Neuronal stem cell (in vitro differentiated cells): ENCODE results near the gene DMAP1.

Experiments used
- DNase-seq: peaks from one replicate; pipeline ENCODE4 v3.0.0-alpha.2; 2013; ENCODE audit warnings: low spot score
- H2AFZ ChIP-seq: one replicate; pipeline ENCODE4 v1.6.1; 2013; ENCODE audit warnings: mild to moderate bottlenecking, low read length, inconsistent platforms
- H2AK5ac ChIP-seq: 2 replicates; pipeline ENCODE4 v1.6.1; 2013; ENCODE audit warnings: low read depth, mild to moderate bottlenecking, inconsistent platforms, low read length, moderate library complexity, mixed read lengths
- H2BK120ac ChIP-seq: 2 replicates; pipeline ENCODE4 v1.6.1; 2013; ENCODE audit warnings: low read depth, mild to moderate bottlenecking, inconsistent platforms, low read length, moderate library complexity, mixed read lengths
- H2BK12ac ChIP-seq: one replicate; pipeline ENCODE4 v1.6.1; 2013; ENCODE audit warnings: low read length, inconsistent platforms
- H2BK15ac ChIP-seq: 2 replicates; pipeline ENCODE4 v1.6.1; 2013; ENCODE audit warnings: mild to moderate bottlenecking, low read length, inconsistent platforms, mixed read lengths
- H2BK5ac ChIP-seq: one replicate; pipeline ENCODE4 v1.6.1; 2013; ENCODE audit warnings: inconsistent platforms, mild to moderate bottlenecking, low read length, moderate library complexity
- H3K14ac ChIP-seq: one replicate; pipeline ENCODE4 v1.6.1; 2013; ENCODE audit warnings: low read length, inconsistent platforms
- H3K18ac ChIP-seq: 2 replicates; pipeline ENCODE4 v1.6.1; 2013; ENCODE audit warnings: low read length, inconsistent platforms
- H3K23ac ChIP-seq: 2 replicates; pipeline ENCODE4 v1.6.1; 2013; ENCODE audit warnings: low read depth, mild to moderate bottlenecking, mixed read lengths, low read length, inconsistent platforms; ENCODE audit not compliant: poor library complexity
- H3K27ac ChIP-seq: replicated peaks from 3 replicates; pipeline ENCODE4 v1.5.1; 2013; ENCODE audit warnings: low read length, inconsistent platforms
- H3K27me3 ChIP-seq, 3 experiments: 2 replicates each; pipeline ENCODE4 v1.6.1; 2013; ENCODE audit warnings: low read length in 3 of 3, mild to moderate bottlenecking in 2 of 3, inconsistent platforms in 1 of 3, low read depth in 1 of 3, mixed read lengths in 1 of 3, moderate library complexity in 1 of 3; ENCODE audit not compliant: control insufficient read depth in 3 of 3, insufficient read depth in 3 of 3
- H3K36me3 ChIP-seq, 2 donors: replicated peaks in 1 of 2; 2 replicates each; pipeline ENCODE4 v1.6.1; 2013; ENCODE audit warnings: low read length in 2 of 2; ENCODE audit not compliant: control insufficient read depth in 2 of 2, insufficient read depth in 2 of 2
- H3K4ac ChIP-seq: 2 replicates; pipeline ENCODE4 v1.6.1; 2013; ENCODE audit warnings: inconsistent platforms, mild to moderate bottlenecking, low read length, moderate library complexity
- H3K4me1 ChIP-seq, 2 donors: 1 replicate in 1 of 2; 2 replicates in 1 of 2; pipeline ENCODE4 v1.6.1; 2013; ENCODE audit warnings: low read length in 2 of 2, low read depth in 1 of 2; ENCODE audit not compliant: control insufficient read depth in 2 of 2, insufficient read depth in 1 of 2
- H3K4me2 ChIP-seq: one replicate; pipeline ENCODE4 v1.6.1; 2013; ENCODE audit warnings: mild to moderate bottlenecking, low read length, inconsistent platforms; ENCODE audit not compliant: insufficient read depth, poor library complexity, severe bottlenecking
- H3K4me3 ChIP-seq, 2 donors: 2 replicates each; pipeline ENCODE4 v1.5.1; 2013; ENCODE audit warnings: low read length in 2 of 2, mild to moderate bottlenecking in 2 of 2, inconsistent platforms in 1 of 2, moderate library complexity in 1 of 2
- H3K79me1 ChIP-seq: one replicate; pipeline ENCODE4 v1.6.1; 2013; ENCODE audit warnings: low read depth, mild to moderate bottlenecking, inconsistent platforms, low read length, moderate library complexity
- H3K9ac ChIP-seq: one replicate; pipeline ENCODE4 v1.6.1; 2013; ENCODE audit warnings: mild to moderate bottlenecking, low read depth, low read length, inconsistent platforms; ENCODE audit not compliant: poor library complexity
- H3K9me3 ChIP-seq, 2 donors: replicated peaks in 1 of 2; 2 replicates each; pipeline versions ENCODE3 to v1.6.1; 2013; ENCODE audit warnings: low read length in 2 of 2, mild to moderate bottlenecking in 2 of 2, inconsistent platforms in 1 of 2, low read depth in 1 of 2, mixed read lengths in 1 of 2, moderate library complexity in 1 of 2; ENCODE audit not compliant: control insufficient read depth in 2 of 2, insufficient read depth in 1 of 2
- H4K8ac ChIP-seq: one replicate; pipeline ENCODE4 v1.6.1; 2013; ENCODE audit warnings: low read depth, mild to moderate bottlenecking, inconsistent platforms, low read length, moderate library complexity
- H4K91ac ChIP-seq: one replicate; pipeline ENCODE4 v1.6.1; 2013; ENCODE audit warnings: low read length, low read depth, mild to moderate bottlenecking, inconsistent platforms; ENCODE audit not compliant: poor library complexity
- WGBS, 2 donors: extraction: QIAGEN DNeasy Blood & Tissue Kit; methylation state at CpG; one replicate each; pipeline ENCODE4 v1.1.7; 2013; ENCODE audit warnings: missing lambda C conversion rate in 2 of 2, mixed read lengths in 1 of 2; ENCODE audit not compliant: insufficient read length in 2 of 2, insufficient replicate concordance in 1 of 2; ENCODE audit errors: extremely low coverage in 2 of 2; 5-methylcytosine and 5-hydroxymethylcytosine counted together

The DMAP1 gene

GRCh38 chr1:44243782-44244495 is 30.7 kb downstream of the DMAP1 start:
- Histone ChIP-seq H3K9me3 (no peaks in the 10 kb centered on the region), H3K4ac (no peak overlapping the region), H3K4me3 (no peak overlapping the region), H3K36me3 (peaks cover 3 to 28% of the 10 kb centered on the region in 2 donors), H2BK120ac (no peak overlapping the region), H3K23ac (peak overlapping the region; percentile 12), H3K27ac (no peak overlapping the region), H2BK5ac (no peak overlapping the region), H4K8ac (no peak overlapping the region), H2BK12ac (no peak overlapping the region), H3K4me1 (peaks cover 30 to 57% of the 10 kb centered on the region in 2 donors), H3K27me3 (no peaks in the 10 kb centered on the region), H2BK15ac (no peak overlapping the region), H3K14ac (no peak overlapping the region), H3K4me2 (no peak overlapping the region), H3K18ac (peak overlapping the region; percentile 39), H3K9ac (no peak overlapping the region), H3K79me1 (peaks cover 6% of the 10 kb centered on the region), H2AK5ac (peak overlapping the region; percentile 23), H4K91ac (no peak overlapping the region), H2AFZ (no peak overlapping the region)
- WGBS, 2 donors: no CpG with 5 or more reads among the region's 7 CpGs
- no peak for DNase-seq

- H3K23ac ChIP-seq: no peak overlapping the region
- no peak overlapping the region for H2BK120ac ChIP-seq
- H3K4me2 ChIP-seq: no peak overlapping the region
- no peak overlapping the region for H3K27ac ChIP-seq
- H3K36me3 ChIP-seq: peaks cover 3 to 28% of the 10 kb centered on the region in 2 donors
- H3K14ac ChIP-seq: no peak overlapping the region
- WGBS, 2 donors: no CpG with 5 or more reads among the region's 9 CpGs
- H2AFZ ChIP-seq: no peak overlapping the region
- no peak overlapping the region for H3K4ac ChIP-seq
- H2BK15ac ChIP-seq: no peak overlapping the region
- H3K9ac ChIP-seq: no peak overlapping the region
- no peak overlapping the region for H3K4me3 ChIP-seq
- H2BK5ac ChIP-seq: no peak overlapping the region
- H4K91ac ChIP-seq: no peak overlapping the region
- peak overlapping the region; percentile 30 for H3K18ac ChIP-seq
- H3K79me1 ChIP-seq: peaks cover 6% of the 10 kb centered on the region
- H4K8ac ChIP-seq: no peak overlapping the region
- peaks cover 20 to 52% of the 10 kb centered on the region in 2 donors for H3K4me1 ChIP-seq
- DNase-seq: no peak
- no peaks in the 10 kb centered on the region for H3K9me3 ChIP-seq
- no peaks in the 10 kb centered on the region for H3K27me3 ChIP-seq
- H2BK12ac ChIP-seq: no peak overlapping the region
- H2AK5ac ChIP-seq: no peak overlapping the region
Observed at GRCh38 chr1:44244986-44245385, 31.7 kb downstream of the DMAP1 start.

GRCh38 chr1:44246806-44247205 is 33.5 kb downstream of the DMAP1 start:
- Histone ChIP-seq H2BK12ac (no peak overlapping the region), H3K4me3 (no peak overlapping the region), H2BK120ac (no peak overlapping the region), H3K36me3 (peaks cover 3 to 28% of the 10 kb centered on the region in 2 donors), H2AK5ac (no peak overlapping the region), H3K23ac (no peak overlapping the region), H3K18ac (no peak overlapping the region), H3K27me3 (no peaks in the 10 kb centered on the region), H3K14ac (no peak overlapping the region), H4K91ac (no peak overlapping the region), H4K8ac (no peak overlapping the region), H2BK5ac (no peak overlapping the region), H2BK15ac (no peak overlapping the region), H3K27ac (no peak overlapping the region), H2AFZ (no peak overlapping the region), H3K9me3 (no peaks in the 10 kb centered on the region), H3K4ac (no peak overlapping the region), H3K79me1 (peaks cover 9% of the 10 kb centered on the region), H3K9ac (no peak overlapping the region), H3K4me1 (peaks cover 2 to 36% of the 10 kb centered on the region in 2 donors), H3K4me2 (no peak overlapping the region)
- WGBS, 2 donors: no CpG with 5 or more reads among the region's 2 CpGs
- DNase-seq: no peak

- no peak overlapping the region for H3K18ac ChIP-seq
- H2AFZ ChIP-seq: no peak overlapping the region
- H3K79me1 ChIP-seq: peaks cover 5% of the 10 kb centered on the region
- no peak overlapping the region for H3K9ac ChIP-seq
- peaks cover 0 to 14% of the 10 kb centered on the region in 2 donors for H3K4me1 ChIP-seq
- WGBS, 2 donors: no CpG with 5 or more reads among the region's 7 CpGs
- no peak overlapping the region for H3K4me3 ChIP-seq
- no peak overlapping the region for H3K27ac ChIP-seq
- H2BK5ac ChIP-seq: no peak overlapping the region
- no peak overlapping the region for H4K8ac ChIP-seq
- H3K9me3 ChIP-seq: no peaks in the 10 kb centered on the region
- H3K27me3 ChIP-seq: no peaks in the 10 kb centered on the region
- no peak overlapping the region for H4K91ac ChIP-seq
- no peak overlapping the region for H2BK120ac ChIP-seq
- H3K14ac ChIP-seq: no peak overlapping the region
- H2AK5ac ChIP-seq: no peak overlapping the region
- no peak overlapping the region for H2BK12ac ChIP-seq
- peaks cover 0 to 14% of the 10 kb centered on the region in 2 donors for H3K36me3 ChIP-seq
- no peak overlapping the region for H3K4me2 ChIP-seq
- DNase-seq: no peak
- H3K23ac ChIP-seq: no peak overlapping the region
- no peak overlapping the region for H3K4ac ChIP-seq
- H2BK15ac ChIP-seq: no peak overlapping the region
Observed at GRCh38 chr1:44249543-44249942, 36.3 kb downstream of the DMAP1 start.
